A673 (cell line): ENCODE measurements around the gene CREB5. TPM values are rescaled to one million over a fixed set of nuclear protein-coding genes. Genes with fewer than 3 reads are reported as not detected.

Source experiments
- BruUV-seq: library from RNA; stranded (reverse); fragments of 400-500 nt; replicated peaks from 2 replicates; lab custom pipeline; 2021; lab: Mats Ljungman, UMichigan
- CTCF ChIA-PET: fragments of 300-600 bp; sonication (Branson Sonifier 250); formaldehyde crosslinking; loops from one replicate; lab custom pipeline; 2022; ENCODE audit warnings: antibody characterized with exemption; lab: Charles Lee
- POLR2A ChIA-PET: fragments of 300-600 bp; sonication (Branson Sonifier 250); formaldehyde crosslinking; loops from one replicate; lab custom pipeline; 2022; ENCODE audit warnings: antibody characterized with exemption; ENCODE audit not compliant: low non-redundant PET; lab: Charles Lee
- DNase-seq: peaks from one replicate; pipeline ENCODE4 v3.0.0-alpha.2; 2015; ENCODE audit warnings: low spot score
- H3K27ac ChIP-seq: fragments of 200-600 bp; sonication (generic); 2 replicates; pipeline ENCODE4 v1.5.1; 2016; ENCODE audit warnings: mixed run types, low read depth, mild to moderate bottlenecking, mixed read lengths, antibody characterized with exemption, low read length; ENCODE audit not compliant: poor library complexity, severe bottlenecking
- H3K27me3 ChIP-seq: fragments of 200-600 bp; sonication (generic); replicated peaks from 2 replicates; pipeline ENCODE4 v1.6.1; 2017; ENCODE audit warnings: mixed run types, low read depth, mild to moderate bottlenecking, mixed read lengths, antibody characterized with exemption, low read length; ENCODE audit not compliant: insufficient read depth, poor library complexity
- H3K36me3 ChIP-seq: fragments of 200-600 bp; sonication (generic); 2 replicates; pipeline ENCODE4 v1.6.1; 2016; ENCODE audit warnings: mixed run types, mild to moderate bottlenecking, mixed read lengths, antibody characterized with exemption, low read length; ENCODE audit not compliant: insufficient read depth, poor library complexity, severe bottlenecking
- H3K4me1 ChIP-seq: fragments of 200-600 bp; sonication (generic); 2 replicates; pipeline ENCODE4 v1.6.1; 2017; ENCODE audit warnings: mixed run types, mild to moderate bottlenecking, mixed read lengths, antibody characterized with exemption, low read length; ENCODE audit not compliant: insufficient read depth, poor library complexity, severe bottlenecking
- H3K4me3 ChIP-seq: fragments of 200-600 bp; sonication (generic); 2 replicates; pipeline ENCODE4 v1.5.1; 2016; ENCODE audit warnings: low read depth, mixed run types, mild to moderate bottlenecking, mixed read lengths, low read length; ENCODE audit not compliant: poor library complexity, severe bottlenecking
- H3K9me3 ChIP-seq: fragments of 200-600 bp; sonication (generic); 2 replicates; pipeline ENCODE4 v1.6.1; 2016; ENCODE audit warnings: mixed run types, low read depth, mild to moderate bottlenecking, mixed read lengths, antibody characterized with exemption, low read length; ENCODE audit not compliant: poor library complexity, severe bottlenecking
- CTCF ChIP-seq: fragments of 300-800, 200-600 bp; sonication (generic); conservative IDR thresholded peaks from 2 replicates; pipeline ENCODE4 v1.5.1; 2017; ENCODE audit warnings: low read depth, mild to moderate bottlenecking, antibody characterized with exemption, low read length, moderate library complexity, mixed read lengths
- EZH2 ChIP-seq: fragments of 200-600 bp; sonication (generic); IDR thresholded peaks from 2 replicates; pipeline ENCODE4 v1.6.1; 2017; ENCODE audit warnings: borderline replicate concordance, low read depth, mild to moderate bottlenecking, mixed read lengths, antibody characterized with exemption, low read length; ENCODE audit not compliant: poor library complexity, severe bottlenecking
- intact Hi-C: fragments of 100-400 bp; cut with micrococcal nuclease; formaldehyde crosslinking; loops from one replicate; pipeline ENCODE4 v1.10.0; 2022; ENCODE audit not compliant: unreplicated experiment
- total RNA-seq: library from RNA; stranded (reverse); gene quantifications from 2 replicates; pipeline ENCODE4 v1.2.3, GENCODE V29; 2021

Gene CREB5
- total RNA-seq, 1 experiment from 2014 or later = 10.3 TPM

GRCh38 chr7:28702171-28702570 lies 289.9 kb downstream of the CREB5 start:
- no TSS peak for BruUV-seq
- CTCF ChIA-PET = no interaction called here

GRCh38 chr7:28703037-28703765 lies 290.9 kb downstream of the CREB5 start:
- Histone ChIP-seq H3K9me3 (no peaks in the 10 kb centered on the region), H3K4me1 (peaks cover 47% of the 10 kb centered on the region), H3K4me3 (no peak overlapping the region), H3K27ac (no peak overlapping the region), H3K36me3 (no peaks in the 10 kb centered on the region), H3K27me3 (no peaks in the 10 kb centered on the region)
- intact Hi-C loops = no loop called here
- CTCF ChIA-PET = no interaction called here
- POLR2A ChIA-PET = no interaction called here
- TF ChIP-seq CTCF (no peak), EZH2 (no peak)
- DNase-seq = no peak
- BruUV-seq = no TSS peak

More at GRCh38 chr7:28702171-28702570, 289.9 kb downstream of the CREB5 start:
- Histone ChIP-seq H3K9me3 (no peaks in the 10 kb centered on the region), H3K4me3 (no peak overlapping the region), H3K36me3 (no peaks in the 10 kb centered on the region), H3K4me1 (peaks cover 39% of the 10 kb centered on the region), H3K27me3 (no peaks in the 10 kb centered on the region), H3K27ac (no peak overlapping the region)
- intact Hi-C loops = no loop called here
- POLR2A ChIA-PET = no interaction called here
- TF ChIP-seq CTCF = no peak
- no peak for TF ChIP-seq EZH2
- no peak for DNase-seq

- H3K27me3 ChIP-seq = no peaks in the 10 kb centered on the region
- H3K36me3 ChIP-seq = no peaks in the 10 kb centered on the region
- BruUV-seq = no TSS peak
- H3K4me3 ChIP-seq = no peak overlapping the region
- TF ChIP-seq EZH2 (no peak), CTCF (no peak)
- H3K4me1 ChIP-seq = peaks cover 42% of the 10 kb centered on the region
- H3K9me3 ChIP-seq = no peaks in the 10 kb centered on the region
- no peak overlapping the region for H3K27ac ChIP-seq
- DNase-seq = no peak
- ChIA-PET CTCF (no interaction called here), POLR2A (no interaction called here)
- intact Hi-C loops = no loop called here
Measured at GRCh38 chr7:28704706-28705105, 292.4 kb downstream of the CREB5 start.
